Activated B cell treated with CpG ODN at 0.5 μM for 24 hours (primary cell): ENCODE results near the gene THBS4. TPM values are rescaled to one million over a fixed set of nuclear protein-coding genes. Genes with fewer than 3 reads are reported as not detected.

Experiments
- ATAC-seq: fragments of 200-7000 bp; cut with Tn5 transposase; one replicate; pipeline ENCODE4 v1.10.0; 2021; ENCODE audit warnings: low read depth, mild to moderate bottlenecking, moderate library complexity
- CTCF ChIA-PET: fragments of 350-600 bp; sonication (Branson Sonifier 250); formaldehyde crosslinking; loops from one replicate; lab custom pipeline; 2021; ENCODE audit warnings: antibody characterized with exemption; lab: Charles Lee
- POLR2A ChIA-PET: fragments of 350-600 bp; sonication (Branson Sonifier 250); formaldehyde crosslinking; loops from one replicate; lab custom pipeline; 2021; ENCODE audit warnings: antibody characterized with exemption; lab: Charles Lee
- DNase-seq: peaks from one replicate; pipeline ENCODE4 v3.0.0; 2022
- H3K27ac Mint-ChIP-seq: one replicate; pipeline ENCODE4 v1.8.0; 2020; ENCODE audit warnings: mixed read lengths
- H3K27me3 Mint-ChIP-seq: one replicate; pipeline ENCODE4 v1.8.0; 2021; ENCODE audit warnings: mixed read lengths
- H3K36me3 Mint-ChIP-seq: one replicate; pipeline ENCODE4 v1.8.0; 2021; ENCODE audit warnings: low read depth, mixed read lengths
- H3K4me1 Mint-ChIP-seq: one replicate; pipeline ENCODE4 v1.8.0; 2021; ENCODE audit warnings: mixed read lengths
- H3K4me3 Mint-ChIP-seq: one replicate; pipeline ENCODE4 v1.8.0; 2020; ENCODE audit warnings: mild to moderate bottlenecking, mixed read lengths
- H3K9me3 Mint-ChIP-seq: one replicate; pipeline ENCODE4 v1.8.0; 2020; ENCODE audit warnings: mixed read lengths
- intact Hi-C: fragments of 100-400 bp; cut with micrococcal nuclease; formaldehyde crosslinking; loops from one replicate; pipeline ENCODE4 v1.15.1; 2024
- total RNA-seq: library from RNA; stranded (reverse); gene quantifications from 2 replicates; pipeline ENCODE4 v1.2.3, GENCODE V29; 2022
- TF ChIP-seq, protein P1 (sequence below): fragments of 200-600 bp; IDR thresholded peaks from one replicate; pipeline ENCODE4 v1.8.0; 2022; ENCODE audit warnings: antibody characterized with exemption, mild to moderate bottlenecking

Gene THBS4
- total RNA-seq, 1 donor from 2014 or later = 0.20 TPM

DNA sequence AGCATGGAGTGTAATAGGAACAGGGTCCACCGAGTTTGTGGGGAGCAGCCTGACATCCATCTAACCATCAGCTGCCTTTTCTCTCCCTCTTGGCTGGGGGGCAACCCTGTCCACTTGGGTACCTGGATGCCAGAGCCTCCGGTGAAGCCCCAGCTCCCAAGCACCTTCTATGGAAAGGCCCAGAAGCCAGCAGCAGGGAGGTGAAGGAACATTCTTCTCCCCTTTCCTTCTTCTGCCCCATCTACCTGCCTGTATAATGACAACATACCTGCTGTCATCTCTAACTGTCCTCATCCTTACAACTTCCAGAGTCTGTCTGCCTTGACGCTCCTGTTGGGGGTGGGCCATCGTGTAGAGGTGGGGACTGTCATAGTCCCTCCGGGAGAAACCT lies 33.1 kb downstream of the THBS4 start:
- Mint-ChIP-seq H3K9me3 (no peaks in the 10 kb centered on the region), H3K27ac (no peak overlapping the region), H3K36me3 (no peaks in the 10 kb centered on the region), H3K27me3 (peaks cover 2% of the 10 kb centered on the region), H3K4me1 (peaks cover 17% of the 10 kb centered on the region), H3K4me3 (no peak overlapping the region)
- no peak for ATAC-seq
- DNase-seq = no peak
- intact Hi-C loops = no loop called here
- CTCF ChIA-PET = interaction anchor here (1.6 kb wide), 1 partner anchor 16 kb away, joined by 3 read pairs; no protein-coding TSS in a partner anchor
- TF ChIP-seq, protein P1, sequence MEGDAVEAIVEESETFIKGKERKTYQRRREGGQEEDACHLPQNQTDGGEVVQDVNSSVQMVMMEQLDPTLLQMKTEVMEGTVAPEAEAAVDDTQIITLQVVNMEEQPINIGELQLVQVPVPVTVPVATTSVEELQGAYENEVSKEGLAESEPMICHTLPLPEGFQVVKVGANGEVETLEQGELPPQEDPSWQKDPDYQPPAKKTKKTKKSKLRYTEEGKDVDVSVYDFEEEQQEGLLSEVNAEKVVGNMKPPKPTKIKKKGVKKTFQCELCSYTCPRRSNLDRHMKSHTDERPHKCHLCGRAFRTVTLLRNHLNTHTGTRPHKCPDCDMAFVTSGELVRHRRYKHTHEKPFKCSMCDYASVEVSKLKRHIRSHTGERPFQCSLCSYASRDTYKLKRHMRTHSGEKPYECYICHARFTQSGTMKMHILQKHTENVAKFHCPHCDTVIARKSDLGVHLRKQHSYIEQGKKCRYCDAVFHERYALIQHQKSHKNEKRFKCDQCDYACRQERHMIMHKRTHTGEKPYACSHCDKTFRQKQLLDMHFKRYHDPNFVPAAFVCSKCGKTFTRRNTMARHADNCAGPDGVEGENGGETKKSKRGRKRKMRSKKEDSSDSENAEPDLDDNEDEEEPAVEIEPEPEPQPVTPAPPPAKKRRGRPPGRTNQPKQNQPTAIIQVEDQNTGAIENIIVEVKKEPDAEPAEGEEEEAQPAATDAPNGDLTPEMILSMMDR = no peak
- POLR2A ChIA-PET = no interaction called here

DNA sequence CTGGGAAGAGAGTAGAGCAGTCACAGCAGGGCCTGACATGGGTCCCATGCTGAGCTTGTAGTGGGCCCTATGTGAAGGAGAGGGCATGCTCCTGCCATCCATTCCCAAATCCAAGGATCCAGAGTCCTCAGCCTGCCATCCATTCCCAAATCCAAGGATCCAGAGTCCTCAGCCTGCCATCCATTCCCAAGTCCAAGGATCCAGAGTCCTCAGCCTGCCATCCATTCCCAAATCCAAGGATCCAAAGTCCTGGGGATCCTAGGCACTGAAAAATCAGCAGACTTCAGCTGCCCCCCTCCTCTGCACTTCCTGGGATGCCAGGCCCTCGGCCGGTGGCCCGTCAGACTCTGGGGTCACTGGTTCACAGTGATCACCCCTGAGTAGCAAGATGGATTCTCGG lies 33.6 kb downstream of the THBS4 start:
- H3K36me3 Mint-ChIP-seq = no peaks in the 10 kb centered on the region

DNA sequence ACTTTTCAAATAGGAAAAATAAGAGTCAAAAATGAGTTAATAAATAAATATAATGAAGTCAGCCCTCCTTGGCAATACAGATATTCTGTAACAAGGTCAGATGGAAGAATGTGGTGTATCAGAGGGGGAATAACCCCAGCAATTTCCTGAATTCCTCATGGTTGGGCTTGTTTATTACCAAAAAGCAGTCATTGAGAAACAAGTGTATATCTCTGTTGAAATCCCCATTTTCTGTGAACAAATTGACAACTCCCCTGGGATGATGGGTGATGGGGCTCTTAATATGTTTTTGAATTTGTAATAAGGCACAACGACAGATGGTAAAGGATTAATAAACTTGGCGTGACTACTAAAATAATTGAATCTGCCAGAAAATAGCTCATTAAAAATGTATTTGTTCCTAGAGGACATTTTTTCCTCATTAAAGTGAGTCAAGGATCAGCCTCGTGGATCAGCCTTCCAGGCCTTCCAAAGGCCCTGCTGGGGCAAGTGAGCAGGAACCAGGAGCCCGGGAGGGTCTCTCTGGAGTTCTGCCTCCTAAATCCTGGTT lies 34.2 kb downstream of the THBS4 start:
- H3K9me3 Mint-ChIP-seq = no peaks in the 10 kb centered on the region
- CTCF ChIA-PET = no interaction called here
- POLR2A ChIA-PET = no interaction called here
- no peak overlapping the region for H3K27ac Mint-ChIP-seq
- H3K27me3 Mint-ChIP-seq = peaks cover 2% of the 10 kb centered on the region
- TF ChIP-seq, protein P1 = no peak
- H3K4me3 Mint-ChIP-seq = no peak overlapping the region
- peaks cover 17% of the 10 kb centered on the region for H3K4me1 Mint-ChIP-seq
- DNase-seq = no peak
- intact Hi-C loops = no loop called here
- no peak for ATAC-seq
- H3K36me3 Mint-ChIP-seq = no peaks in the 10 kb centered on the region

More for the DNA sequence above, 33.6 kb downstream of the THBS4 start:
- CTCF ChIA-PET = no interaction called here
- peaks cover 2% of the 10 kb centered on the region for H3K27me3 Mint-ChIP-seq
- H3K4me3 Mint-ChIP-seq = no peak overlapping the region
- peaks cover 17% of the 10 kb centered on the region for H3K4me1 Mint-ChIP-seq
- H3K9me3 Mint-ChIP-seq = no peaks in the 10 kb centered on the region
- no peak for ATAC-seq
- no peak overlapping the region for H3K27ac Mint-ChIP-seq
- DNase-seq = no peak
- POLR2A ChIA-PET = no interaction called here
- TF ChIP-seq, protein P1 = no peak
- intact Hi-C loops = no loop called here

DNA sequence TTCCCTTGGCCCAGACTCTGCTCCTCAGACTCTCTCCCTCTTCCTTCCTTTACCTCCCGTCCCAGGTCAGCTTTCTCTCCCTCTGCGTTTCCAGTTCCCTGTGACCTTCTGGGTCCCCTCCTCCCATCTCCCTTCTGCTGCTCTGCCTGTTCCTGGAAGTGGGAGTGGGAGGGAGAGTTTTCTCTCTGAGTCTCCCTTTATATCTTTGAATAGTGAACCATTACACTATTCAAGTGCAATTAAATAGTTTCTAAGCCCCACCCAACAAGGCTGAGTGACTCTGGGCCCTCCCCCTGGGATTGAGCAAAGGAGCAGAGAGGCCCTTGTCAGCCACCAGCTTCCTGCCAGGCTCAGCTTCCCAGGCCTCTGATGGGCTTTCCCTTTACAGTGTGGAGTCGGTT lies 34.8 kb downstream of the THBS4 start:
- Mint-ChIP-seq H3K27ac (no peak overlapping the region), H3K4me1 (peaks cover 17% of the 10 kb centered on the region), H3K9me3 (no peaks in the 10 kb centered on the region), H3K4me3 (no peak overlapping the region), H3K36me3 (no peaks in the 10 kb centered on the region), H3K27me3 (peaks cover 2% of the 10 kb centered on the region)
- DNase-seq (no peak), ATAC-seq (no peak)
- ChIA-PET CTCF (no interaction called here), POLR2A (no interaction called here)
- intact Hi-C loops = no loop called here
- TF ChIP-seq, protein P1 = no peak

DNA sequence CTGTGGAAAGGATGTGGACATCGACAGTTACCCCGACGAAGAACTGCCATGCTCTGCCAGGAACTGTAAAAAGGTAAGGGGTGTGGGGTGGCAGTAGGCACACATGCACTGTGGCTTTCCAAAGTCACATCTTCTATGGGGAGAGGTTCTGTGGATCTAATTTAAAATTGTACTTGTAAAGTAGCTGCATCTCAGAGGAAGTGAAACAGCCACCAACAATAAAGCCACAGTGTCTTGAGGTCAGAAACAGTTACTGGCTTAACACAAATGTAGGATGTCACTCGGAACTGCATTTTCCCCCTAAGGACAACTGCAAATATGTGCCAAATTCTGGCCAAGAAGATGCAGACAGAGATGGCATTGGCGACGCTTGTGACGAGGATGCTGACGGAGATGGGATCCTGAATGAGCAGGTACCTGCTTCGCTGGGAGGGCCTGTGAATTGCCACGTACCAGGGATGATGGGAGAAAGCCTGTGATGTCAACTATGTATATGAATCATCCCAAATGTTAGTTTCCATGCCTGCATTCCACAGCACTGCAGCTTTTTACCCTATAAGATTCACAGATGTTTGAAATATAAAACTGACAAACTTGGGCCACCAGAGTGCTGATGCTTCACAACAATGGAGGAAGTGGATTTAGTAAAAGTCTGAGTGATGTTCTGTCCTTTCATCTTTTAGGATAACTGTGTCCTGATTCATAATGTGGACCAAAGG lies 35.3 kb downstream of the THBS4 start:
- TF ChIP-seq, protein P1 = no peak
- H3K9me3 Mint-ChIP-seq = no peaks in the 10 kb centered on the region
- no peak for ATAC-seq
- no peaks in the 10 kb centered on the region for H3K36me3 Mint-ChIP-seq
- H3K27me3 Mint-ChIP-seq = peaks cover 2% of the 10 kb centered on the region
- intact Hi-C loops = no loop called here
- no peak overlapping the region for H3K4me3 Mint-ChIP-seq
- POLR2A ChIA-PET = no interaction called here
- H3K27ac Mint-ChIP-seq = no peak overlapping the region
- CTCF ChIA-PET = no interaction called here
- DNase-seq = no peak
- peaks cover 17% of the 10 kb centered on the region for H3K4me1 Mint-ChIP-seq
